ENCODE measurements around the gene SCLT1. TPM values are rescaled to one million over a fixed set of nuclear protein-coding genes. Genes with fewer than 3 reads are reported as not detected.

SCLT1 gene
- total RNA-seq, 4 donors from 2014 or later, result 6.7 to 19.1 (median 13.5) TPM

DNA sequence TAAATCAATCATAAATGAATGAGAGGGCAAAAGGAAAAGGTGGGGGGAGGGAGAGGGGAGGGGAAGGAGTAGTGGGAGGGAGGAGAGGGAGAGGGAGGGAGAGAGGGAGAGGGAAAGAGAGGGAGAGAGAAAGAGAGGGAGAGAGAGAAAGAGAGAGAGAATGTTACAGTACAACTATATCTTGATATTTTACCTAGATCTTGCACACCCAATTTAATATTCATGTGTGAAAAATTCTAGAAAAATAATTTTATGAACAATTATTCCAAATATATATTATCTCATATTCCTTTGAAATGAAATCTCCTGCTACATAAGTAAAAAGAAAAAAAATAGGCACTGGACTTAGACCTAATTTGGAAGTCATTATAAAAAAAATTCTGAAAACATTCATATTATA is 120.0 kb downstream of the SCLT1 start:
- Histone ChIP-seq H3K4me1 (peaks cover 0 to 4% (median 0%) of the 10 kb centered on the region in 3 donors), H3K27me3 (no peaks in the 10 kb centered on the region), H3K36me3 (peaks cover 0 to 11% (median 0%) of the 10 kb centered on the region in 3 donors), H3K27ac (no peak overlapping the region), H3K9me3 (no peaks in the 10 kb centered on the region), H3K4me3 (no peak overlapping the region)
- no peak for DNase-seq
- intact Hi-C loops (cut with DNase I), result no loop called here
- TF ChIP-seq, protein P1, sequence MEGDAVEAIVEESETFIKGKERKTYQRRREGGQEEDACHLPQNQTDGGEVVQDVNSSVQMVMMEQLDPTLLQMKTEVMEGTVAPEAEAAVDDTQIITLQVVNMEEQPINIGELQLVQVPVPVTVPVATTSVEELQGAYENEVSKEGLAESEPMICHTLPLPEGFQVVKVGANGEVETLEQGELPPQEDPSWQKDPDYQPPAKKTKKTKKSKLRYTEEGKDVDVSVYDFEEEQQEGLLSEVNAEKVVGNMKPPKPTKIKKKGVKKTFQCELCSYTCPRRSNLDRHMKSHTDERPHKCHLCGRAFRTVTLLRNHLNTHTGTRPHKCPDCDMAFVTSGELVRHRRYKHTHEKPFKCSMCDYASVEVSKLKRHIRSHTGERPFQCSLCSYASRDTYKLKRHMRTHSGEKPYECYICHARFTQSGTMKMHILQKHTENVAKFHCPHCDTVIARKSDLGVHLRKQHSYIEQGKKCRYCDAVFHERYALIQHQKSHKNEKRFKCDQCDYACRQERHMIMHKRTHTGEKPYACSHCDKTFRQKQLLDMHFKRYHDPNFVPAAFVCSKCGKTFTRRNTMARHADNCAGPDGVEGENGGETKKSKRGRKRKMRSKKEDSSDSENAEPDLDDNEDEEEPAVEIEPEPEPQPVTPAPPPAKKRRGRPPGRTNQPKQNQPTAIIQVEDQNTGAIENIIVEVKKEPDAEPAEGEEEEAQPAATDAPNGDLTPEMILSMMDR (IDR thresholded peaks at IDR 0.05), result no peak
- TF ChIP-seq POLR2A (IDR thresholded peaks at IDR 0.05), result no peak

DNA sequence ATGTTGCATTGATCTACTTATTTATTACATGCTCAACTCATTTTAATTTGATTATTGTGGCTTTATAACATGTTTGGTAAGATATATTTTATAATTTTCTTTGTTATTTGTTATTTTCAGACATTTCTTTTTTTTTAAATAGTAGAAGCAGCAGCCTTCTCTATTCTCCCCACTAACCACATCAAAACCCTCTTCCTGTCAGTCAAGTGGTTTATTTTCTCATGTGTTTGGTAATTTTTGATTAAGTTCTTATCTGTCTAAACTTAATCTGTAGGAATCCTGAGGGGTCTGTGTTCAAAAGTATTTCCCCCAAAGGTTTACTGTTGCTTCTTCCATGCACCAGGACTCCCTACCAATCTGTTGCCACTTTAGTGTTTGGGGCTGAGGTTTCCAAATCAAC is 131.9 kb downstream of the SCLT1 start:
- Histone ChIP-seq H3K9me3 (no peaks in the 10 kb centered on the region), H3K27me3 (no peaks in the 10 kb centered on the region), H3K4me1 (no peaks in the 10 kb centered on the region), H3K4me3 (no peak overlapping the region), H3K36me3 (peaks cover 0 to 6% (median 0%) of the 10 kb centered on the region in 3 donors), H3K27ac (no peak overlapping the region)
- no peak for DNase-seq
- no peak for TF ChIP-seq POLR2A (IDR thresholded peaks at IDR 0.05)
- TF ChIP-seq, protein P1 (IDR thresholded peaks at IDR 0.05), result no peak
- intact Hi-C loops (cut with DNase I), result no loop called here

DNA sequence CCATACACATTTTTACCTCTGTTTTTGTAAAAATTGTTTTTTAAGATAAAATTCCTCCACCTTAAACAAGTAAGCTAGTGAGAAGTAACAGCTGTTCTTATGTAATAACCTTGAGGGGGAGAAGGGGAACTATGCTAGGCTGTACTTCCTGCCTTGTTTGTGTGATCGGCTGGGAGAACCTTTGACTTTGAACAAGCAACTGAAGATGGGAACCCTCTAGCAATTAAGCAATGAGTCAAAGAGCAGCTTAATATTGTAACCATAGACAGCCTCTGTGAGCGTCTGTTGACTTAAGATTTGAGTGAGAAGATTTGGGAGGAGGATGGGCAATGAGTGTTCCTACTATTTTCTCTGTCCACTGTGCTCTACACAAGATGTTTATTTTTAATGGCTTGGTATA is 135.1 kb downstream of the SCLT1 start:
- no peaks in the 10 kb centered on the region for H3K27me3 ChIP-seq
- no peaks in the 10 kb centered on the region for H3K9me3 ChIP-seq
- H3K4me3 ChIP-seq, result no peak overlapping the region
- TF ChIP-seq, protein P1 (IDR thresholded peaks at IDR 0.05), result no peak
- TF ChIP-seq POLR2A (IDR thresholded peaks at IDR 0.05), result no peak
- DNase-seq, result no peak
- H3K27ac ChIP-seq, result no peak overlapping the region
- intact Hi-C loops (cut with DNase I), result no loop called here
- H3K36me3 ChIP-seq, result peaks cover 0 to 6% (median 0%) of the 10 kb centered on the region in 3 donors
- H3K4me1 ChIP-seq, result no peaks in the 10 kb centered on the region
- WGBS, 2 donors, result 71 to 75% methylated on average over 2 of the region's 2 CpGs

DNA sequence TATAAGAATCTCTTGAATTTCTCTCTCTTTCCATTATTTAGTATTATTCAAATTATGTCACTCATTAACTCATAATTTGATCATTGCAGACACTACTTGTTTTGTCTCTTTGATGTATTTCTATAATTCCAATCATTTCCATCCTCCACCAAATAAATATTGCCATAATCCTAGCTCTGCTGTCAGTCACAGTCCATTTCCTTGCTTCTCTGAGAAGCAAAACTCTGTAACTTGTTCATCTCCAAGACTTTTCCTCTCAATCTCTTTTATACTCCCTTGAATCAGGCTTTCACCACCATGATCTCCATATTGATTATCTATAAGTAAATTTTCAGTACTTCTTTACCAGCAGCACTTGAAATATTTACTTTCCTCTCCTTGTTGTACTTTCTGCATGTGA is 135.9 kb downstream of the SCLT1 start:
- no peaks in the 10 kb centered on the region for H3K27me3 ChIP-seq
- intact Hi-C loops (cut with DNase I), result no loop called here
- H3K4me3 ChIP-seq, result no peak overlapping the region
- no peak overlapping the region for H3K27ac ChIP-seq
- peaks cover 0 to 6% (median 0%) of the 10 kb centered on the region in 3 donors for H3K36me3 ChIP-seq
- H3K9me3 ChIP-seq, result no peaks in the 10 kb centered on the region
- no peak for DNase-seq
- TF ChIP-seq, protein P1 (IDR thresholded peaks at IDR 0.05), result no peak
- no peak for TF ChIP-seq POLR2A (IDR thresholded peaks at IDR 0.05)
- no peaks in the 10 kb centered on the region for H3K4me1 ChIP-seq

DNA sequence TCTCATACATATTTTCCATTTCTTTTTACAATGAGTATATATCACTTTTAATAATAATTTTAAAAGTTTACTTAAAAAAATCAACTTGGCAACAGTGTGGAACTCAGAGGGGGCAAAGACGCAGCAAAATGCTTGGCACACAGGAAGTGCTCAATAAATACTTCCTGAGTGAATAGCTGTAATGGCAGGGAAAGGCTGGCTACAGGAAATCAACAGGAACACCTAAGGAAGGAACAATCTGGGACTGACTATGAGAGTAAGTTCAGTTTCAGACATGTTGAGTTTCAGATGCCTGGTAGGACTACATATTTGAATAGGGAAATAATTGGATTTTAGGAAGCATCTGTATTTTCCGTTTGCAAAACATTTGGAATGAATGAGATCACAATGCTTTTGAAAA is 137.6 kb downstream of the SCLT1 start:
- Histone ChIP-seq H3K4me3 (no peak overlapping the region), H3K4me1 (no peaks in the 10 kb centered on the region), H3K27ac (no peak overlapping the region), H3K36me3 (peaks cover 0 to 10% (median 0%) of the 10 kb centered on the region in 3 donors), H3K9me3 (no peaks in the 10 kb centered on the region), H3K27me3 (no peaks in the 10 kb centered on the region)
- TF ChIP-seq POLR2A (IDR thresholded peaks at IDR 0.05), result no peak
- TF ChIP-seq, protein P1 (IDR thresholded peaks at IDR 0.05), result no peak
- intact Hi-C loops (cut with DNase I), result no loop called here
- WGBS, 2 donors, result 68 to 70% methylated on average over 2 of the region's 2 CpGs
- DNase-seq, result no peak
